ENCODE measurements around the gene ZBTB16.

DNA sequence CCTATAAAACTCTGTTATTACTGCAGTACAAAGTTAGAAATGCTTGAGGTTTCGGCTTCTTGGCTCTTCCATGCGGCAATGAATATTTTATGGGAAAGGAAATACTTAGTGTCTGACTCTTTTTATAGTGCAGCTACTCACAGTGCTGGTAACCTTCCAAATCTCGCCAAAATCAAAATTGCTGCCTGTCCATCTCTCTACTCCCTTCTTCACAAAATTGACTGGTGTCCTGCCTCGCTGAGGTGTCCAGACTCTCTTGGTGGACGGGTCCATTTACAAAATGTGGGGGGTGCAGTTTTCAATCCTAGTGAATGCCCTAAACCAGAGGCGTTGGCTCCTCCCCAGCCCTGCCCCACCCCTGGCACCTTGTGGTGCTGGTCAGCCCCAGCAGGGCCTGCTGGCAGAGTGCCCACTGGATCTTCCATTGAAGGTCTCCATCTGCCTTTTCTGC is 73.5 kb downstream of the ZBTB16 start:
- TF ChIP-seq, protein P1, sequence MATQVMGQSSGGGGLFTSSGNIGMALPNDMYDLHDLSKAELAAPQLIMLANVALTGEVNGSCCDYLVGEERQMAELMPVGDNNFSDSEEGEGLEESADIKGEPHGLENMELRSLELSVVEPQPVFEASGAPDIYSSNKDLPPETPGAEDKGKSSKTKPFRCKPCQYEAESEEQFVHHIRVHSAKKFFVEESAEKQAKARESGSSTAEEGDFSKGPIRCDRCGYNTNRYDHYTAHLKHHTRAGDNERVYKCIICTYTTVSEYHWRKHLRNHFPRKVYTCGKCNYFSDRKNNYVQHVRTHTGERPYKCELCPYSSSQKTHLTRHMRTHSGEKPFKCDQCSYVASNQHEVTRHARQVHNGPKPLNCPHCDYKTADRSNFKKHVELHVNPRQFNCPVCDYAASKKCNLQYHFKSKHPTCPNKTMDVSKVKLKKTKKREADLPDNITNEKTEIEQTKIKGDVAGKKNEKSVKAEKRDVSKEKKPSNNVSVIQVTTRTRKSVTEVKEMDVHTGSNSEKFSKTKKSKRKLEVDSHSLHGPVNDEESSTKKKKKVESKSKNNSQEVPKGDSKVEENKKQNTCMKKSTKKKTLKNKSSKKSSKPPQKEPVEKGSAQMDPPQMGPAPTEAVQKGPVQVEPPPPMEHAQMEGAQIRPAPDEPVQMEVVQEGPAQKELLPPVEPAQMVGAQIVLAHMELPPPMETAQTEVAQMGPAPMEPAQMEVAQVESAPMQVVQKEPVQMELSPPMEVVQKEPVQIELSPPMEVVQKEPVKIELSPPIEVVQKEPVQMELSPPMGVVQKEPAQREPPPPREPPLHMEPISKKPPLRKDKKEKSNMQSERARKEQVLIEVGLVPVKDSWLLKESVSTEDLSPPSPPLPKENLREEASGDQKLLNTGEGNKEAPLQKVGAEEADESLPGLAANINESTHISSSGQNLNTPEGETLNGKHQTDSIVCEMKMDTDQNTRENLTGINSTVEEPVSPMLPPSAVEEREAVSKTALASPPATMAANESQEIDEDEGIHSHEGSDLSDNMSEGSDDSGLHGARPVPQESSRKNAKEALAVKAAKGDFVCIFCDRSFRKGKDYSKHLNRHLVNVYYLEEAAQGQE (IDR thresholded peaks at IDR 0.05; ENCODE audit: insufficient replicate concordance, low read depth), result no peak
- TF ChIP-seq, protein P2, sequence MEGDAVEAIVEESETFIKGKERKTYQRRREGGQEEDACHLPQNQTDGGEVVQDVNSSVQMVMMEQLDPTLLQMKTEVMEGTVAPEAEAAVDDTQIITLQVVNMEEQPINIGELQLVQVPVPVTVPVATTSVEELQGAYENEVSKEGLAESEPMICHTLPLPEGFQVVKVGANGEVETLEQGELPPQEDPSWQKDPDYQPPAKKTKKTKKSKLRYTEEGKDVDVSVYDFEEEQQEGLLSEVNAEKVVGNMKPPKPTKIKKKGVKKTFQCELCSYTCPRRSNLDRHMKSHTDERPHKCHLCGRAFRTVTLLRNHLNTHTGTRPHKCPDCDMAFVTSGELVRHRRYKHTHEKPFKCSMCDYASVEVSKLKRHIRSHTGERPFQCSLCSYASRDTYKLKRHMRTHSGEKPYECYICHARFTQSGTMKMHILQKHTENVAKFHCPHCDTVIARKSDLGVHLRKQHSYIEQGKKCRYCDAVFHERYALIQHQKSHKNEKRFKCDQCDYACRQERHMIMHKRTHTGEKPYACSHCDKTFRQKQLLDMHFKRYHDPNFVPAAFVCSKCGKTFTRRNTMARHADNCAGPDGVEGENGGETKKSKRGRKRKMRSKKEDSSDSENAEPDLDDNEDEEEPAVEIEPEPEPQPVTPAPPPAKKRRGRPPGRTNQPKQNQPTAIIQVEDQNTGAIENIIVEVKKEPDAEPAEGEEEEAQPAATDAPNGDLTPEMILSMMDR (IDR thresholded peaks at IDR 0.05; ENCODE audit: insufficient read depth, low read length), result no peak
- TF ChIP-seq GABPA (IDR thresholded peaks at IDR 0.05; ENCODE audit: low read depth), result no peak

Data from HL-60 (cell line).